AG08396 (cell line): ENCODE data around the gene CACNA2D3.

Experiments
- DNase-seq: peaks from one replicate; pipeline ENCODE4 v3.0.0; 2012; ENCODE audit warnings: low spot score, mixed read lengths

CACNA2D3 gene

DNA sequence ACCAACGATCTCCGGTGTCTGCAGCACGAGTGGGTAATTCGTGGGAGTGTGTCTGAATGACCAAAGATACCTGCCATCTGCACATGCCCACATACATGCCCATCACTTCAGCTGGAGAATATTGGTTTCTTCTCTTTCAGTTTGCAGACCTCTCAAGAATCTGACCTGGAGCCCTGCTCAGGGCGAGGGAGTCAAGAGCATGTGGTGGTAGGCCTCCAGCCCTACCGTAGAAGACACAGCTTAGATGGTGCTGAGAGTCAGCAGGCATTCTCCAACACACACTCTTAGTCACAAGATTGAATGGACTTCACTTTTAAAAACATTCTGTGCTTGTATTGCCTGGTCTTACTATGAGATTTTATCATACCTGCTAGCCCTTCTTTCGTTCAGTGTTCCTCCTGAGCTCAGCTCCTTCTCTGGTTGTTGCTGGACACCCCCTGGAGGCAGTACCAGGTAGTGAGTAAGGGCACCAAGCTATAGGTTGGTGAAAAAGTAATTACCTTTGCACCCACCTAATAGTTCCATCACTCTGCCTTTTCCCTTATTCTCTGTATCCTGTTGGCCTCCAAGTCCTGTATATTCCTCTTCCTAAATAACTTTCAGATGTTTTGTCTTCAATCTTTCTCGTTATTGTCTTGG is 252.0 kb downstream of the CACNA2D3 start:
- no peak for DNase-seq

DNA sequence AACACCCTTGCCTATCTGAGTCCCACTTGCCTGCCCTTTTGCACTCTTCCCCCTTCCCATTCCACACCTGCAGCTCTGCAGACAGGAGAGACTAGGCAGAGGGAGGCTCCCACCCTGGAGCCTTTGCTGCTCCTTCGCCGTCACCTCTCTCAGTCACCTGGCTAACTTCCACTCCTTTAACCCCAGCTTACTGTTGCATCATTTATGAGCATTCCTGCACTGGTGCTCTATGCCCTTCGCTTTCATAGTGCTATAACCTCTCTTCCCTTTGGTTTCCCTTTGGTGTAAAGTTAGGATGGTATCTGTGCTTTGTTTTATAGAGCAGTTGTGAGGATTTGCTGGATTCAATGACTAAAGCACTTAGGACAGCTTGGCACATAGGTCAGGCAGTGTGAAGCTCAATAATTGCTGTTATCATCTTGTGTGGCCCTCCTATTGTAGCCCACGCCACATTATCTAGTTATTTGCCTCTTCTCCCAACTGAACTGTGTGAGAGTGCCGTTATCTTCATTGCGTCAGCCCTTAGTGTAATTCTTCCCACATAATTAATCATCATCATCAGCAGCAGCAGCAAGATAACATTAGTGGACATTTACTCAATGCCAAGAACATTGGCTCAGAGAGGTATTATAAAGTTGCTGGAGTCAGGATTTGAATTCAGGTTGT is 253.9 kb downstream of the CACNA2D3 start:
- DNase-seq = no peak

DNA sequence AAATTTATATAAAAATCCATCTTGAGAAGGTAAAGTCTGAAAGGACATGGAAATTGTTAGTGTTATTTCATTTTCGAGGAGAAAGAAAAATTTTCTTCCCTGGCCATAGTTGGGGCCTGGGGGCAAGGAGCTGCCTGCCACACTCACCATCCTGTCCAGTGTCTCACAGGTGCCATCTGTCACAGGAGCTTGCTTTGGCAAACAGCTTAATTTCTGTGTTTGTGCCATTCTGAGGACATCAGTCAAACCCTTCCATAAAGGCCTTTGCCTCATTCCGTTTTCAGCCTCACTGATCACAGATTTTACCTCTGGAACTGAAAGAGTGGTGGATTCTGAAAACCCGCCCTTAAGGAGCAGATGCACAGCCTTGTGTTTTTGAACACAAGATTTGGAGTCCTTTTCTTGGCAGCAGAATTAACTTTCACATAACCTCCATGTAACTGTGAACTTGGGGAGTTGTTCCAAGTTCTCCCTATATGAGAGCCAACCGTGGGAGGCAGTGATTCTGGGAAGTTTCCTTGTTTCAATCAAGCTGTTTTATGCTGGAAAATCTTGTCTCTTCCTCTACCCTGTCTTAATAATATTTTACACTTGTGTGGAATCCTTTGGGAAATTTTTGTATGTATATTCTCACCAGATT is 254.7 kb downstream of the CACNA2D3 start:
- no peak for DNase-seq

DNA sequence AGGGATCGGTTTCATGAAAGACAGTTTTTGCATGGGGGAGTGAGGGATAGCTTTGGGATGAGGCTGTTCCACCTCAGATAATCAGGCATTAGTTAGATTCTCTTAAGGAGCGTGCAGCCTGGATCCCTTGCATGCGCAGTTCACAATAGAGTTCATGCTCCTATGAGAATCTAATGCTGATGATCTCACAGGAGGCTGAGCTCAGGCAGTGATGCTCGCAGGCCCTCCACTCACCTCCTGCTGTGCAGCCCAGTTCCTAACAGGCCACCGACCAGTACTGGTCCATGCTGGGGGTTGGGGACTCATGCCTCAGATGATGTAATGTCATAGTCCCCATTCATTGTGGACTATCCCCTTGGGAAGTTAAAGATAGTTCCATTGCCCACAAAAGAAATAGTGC is 255.8 kb downstream of the CACNA2D3 start:
- no peak for DNase-seq

DNA sequence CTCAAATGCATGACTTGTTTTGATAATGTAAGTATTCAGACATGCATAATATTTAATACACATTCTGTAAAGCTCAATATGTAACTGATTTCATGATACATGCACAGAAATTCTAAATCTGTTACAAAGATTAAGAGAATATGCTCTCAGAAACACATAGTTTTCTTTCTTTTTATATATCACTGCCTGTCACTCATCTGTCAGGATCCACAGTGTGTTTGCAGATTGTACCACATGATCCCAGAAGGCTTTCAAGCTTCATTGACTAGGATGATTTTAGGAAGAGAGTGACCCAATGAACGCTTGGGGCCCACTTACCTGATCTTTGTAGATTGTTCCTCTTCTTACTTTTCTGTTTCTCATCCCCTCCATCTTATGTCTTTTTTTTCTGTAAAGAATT is 261.9 kb downstream of the CACNA2D3 start:
- no peak for DNase-seq

DNA sequence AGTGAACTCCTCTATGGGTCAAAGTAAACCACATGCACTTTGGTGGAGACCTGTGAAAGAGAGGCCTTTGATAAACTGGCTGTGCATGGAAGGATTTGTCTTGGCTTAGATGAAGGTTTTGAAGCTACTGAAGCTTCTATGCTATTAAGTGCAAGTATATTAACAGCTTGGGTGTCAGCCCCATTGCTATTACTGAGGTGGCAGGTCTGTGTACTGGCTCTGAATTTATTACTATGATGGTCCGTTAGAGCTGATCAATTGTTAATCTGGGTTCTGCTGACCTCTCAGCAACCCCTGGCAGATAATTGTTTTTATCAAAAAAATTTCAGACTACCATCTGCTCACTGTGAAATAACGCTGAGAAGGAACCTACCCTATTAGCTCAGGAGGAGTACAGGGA is 268.2 kb downstream of the CACNA2D3 start:
- DNase-seq = no peak

DNA sequence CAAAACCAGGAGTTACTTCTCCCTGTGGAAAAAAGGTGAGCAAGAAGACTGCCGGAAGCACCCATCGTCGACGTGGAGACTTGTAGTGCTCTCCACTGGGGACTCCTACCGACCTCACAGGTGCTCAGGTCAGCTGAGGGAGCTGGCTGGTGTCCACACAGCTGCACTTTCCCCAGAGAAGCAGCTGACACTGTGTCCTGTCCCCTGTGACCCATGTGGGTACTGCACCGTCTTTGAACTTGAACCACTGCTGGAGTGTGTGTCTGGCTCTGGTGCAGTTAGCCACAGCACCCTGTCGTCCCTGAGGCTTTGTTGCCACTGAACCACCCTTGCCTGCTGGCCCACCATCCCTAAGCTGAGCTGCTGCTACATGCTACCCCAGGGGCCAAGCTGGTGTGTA is 270.8 kb downstream of the CACNA2D3 start:
- DNase-seq = no peak

DNA sequence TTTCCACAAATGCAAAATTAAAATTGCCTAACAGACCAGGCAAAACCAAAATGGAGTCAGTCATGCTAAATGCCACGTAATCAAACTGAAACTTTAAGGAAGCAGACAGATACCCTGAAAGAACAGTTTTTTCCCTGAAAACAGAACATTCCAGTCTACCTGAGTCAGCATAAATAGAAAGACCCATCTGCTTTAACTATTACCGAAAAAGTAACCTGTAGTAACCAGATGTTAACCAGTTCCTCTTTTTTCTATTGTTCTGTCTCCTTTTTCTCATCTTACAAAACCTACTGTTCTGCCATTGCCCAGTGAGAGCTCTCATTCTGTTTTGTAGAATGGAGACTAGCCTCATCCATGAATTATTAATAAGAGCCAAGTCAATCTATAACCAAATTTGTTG is 286.0 kb downstream of the CACNA2D3 start:
- DNase-seq = no peak

DNA sequence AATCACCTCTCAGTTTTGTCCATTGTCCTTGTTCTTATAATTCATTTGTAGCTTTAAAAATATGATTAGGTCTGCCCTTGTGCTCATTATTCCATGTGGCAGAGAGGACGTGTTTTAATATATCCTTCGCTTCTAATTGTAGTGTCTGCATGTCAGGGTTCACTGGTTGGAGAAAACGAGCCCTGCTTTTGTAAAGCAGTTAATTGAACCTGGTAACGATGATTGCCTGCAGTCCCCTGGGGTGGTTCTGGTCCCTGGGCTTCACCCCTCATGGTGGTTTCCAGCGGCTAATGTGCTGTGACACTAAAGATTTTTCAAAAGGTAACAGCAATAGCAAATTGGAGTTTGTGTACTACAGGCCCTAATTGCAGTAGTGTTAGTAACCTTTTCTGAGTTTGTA is 299.6 kb downstream of the CACNA2D3 start:
- no peak for DNase-seq

DNA sequence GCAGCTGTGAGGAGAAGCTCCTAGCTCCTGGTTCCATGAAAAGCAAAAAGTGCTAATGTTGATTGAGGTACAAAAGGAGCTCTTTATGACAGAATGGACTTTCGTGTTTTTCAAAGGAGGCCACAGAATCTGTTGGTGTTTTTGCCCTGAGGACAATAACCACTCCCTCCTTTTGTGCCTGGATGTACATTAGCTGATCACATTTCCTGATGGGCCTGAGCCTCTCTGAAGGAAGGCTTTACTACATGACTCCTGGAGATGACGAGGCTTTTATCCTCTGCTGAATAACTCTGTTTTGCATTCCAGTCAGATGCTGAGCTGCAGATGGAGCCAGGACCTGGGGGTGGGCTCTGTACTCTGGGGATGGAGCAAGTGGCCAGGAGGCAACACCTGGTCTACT is 301.9 kb downstream of the CACNA2D3 start:
- DNase-seq = no peak

DNA sequence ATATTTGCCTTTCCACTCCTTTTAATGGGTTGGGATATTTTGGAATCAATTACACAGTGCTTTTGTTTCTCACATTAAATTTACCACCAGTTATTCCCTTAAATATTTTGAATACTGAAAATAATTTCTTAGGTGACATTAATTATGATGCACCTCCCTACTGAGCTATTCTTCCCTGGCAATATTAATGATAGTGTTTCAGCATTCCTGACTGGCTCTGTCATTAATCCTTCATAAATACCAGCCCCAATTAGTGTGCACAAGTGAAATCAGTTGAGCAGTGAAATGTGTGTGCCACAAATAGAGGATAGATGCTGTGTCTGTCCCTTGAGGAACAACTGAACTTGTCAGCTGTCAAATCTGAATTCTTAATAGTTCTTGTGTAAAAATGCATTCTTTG is 304.0 kb downstream of the CACNA2D3 start:
- no peak for DNase-seq

DNA sequence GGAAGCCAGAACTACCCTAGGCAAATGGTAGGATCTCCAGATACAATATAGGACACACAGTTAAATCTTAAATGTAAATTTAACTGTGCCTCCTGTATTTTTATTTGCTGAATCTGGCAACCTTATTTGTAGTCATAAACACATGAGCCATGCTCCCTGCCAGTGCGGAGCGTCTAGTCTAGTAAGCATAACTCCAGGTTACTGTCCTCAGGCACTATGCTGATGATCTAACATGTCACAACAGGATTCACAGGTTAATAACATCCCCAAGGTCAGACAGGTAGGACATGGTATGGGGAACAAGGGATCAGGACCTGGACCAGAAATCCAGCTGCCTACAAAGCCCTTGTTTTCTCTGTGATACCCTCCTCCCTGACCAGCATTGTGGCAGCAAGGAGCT is 305.1 kb downstream of the CACNA2D3 start:
- DNase-seq = no peak

DNA sequence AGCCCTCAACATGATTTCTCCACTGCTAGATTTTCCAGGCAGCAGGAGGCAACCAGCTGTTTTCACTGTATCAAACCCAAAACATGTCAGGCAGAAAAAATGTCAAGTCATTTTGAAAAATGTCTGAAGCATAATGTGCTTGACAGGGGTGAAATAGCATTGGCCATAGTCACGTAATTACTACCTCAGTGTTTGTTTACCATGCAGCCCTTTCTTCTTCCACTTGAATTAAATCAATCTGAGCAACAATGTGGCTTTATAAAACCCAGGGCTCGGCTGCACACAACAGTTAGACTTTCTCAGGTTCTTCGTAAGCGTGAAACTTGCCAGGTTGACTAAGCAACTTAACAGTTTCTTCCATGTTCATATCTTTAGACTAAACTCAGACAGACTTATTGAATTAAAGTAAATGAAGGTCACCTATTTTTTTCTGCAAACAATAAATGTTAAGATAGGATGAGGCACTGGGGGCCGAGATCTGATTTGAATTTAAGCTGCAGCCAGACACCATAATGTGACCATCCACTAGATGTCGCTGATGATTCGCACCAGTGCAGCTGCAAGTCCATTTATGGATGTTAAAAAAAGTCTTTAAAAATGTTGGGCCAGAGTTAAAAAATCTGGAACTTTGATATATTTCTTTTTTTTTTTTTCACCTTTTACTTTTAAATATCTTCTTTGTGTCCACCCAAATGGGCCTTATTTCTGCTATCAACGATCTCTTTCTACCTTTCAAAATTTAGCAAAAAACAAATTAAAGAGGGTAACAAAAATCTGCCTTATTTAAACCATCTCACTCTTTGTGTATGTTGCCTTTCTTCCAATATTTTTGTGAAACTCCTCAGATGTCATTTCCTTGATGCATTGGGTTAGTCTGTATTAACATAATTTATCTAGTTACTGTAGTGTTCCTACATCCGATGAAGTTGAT is 305.9 kb downstream of the CACNA2D3 start:
- DNase-seq = peak; percentile 69

DNA sequence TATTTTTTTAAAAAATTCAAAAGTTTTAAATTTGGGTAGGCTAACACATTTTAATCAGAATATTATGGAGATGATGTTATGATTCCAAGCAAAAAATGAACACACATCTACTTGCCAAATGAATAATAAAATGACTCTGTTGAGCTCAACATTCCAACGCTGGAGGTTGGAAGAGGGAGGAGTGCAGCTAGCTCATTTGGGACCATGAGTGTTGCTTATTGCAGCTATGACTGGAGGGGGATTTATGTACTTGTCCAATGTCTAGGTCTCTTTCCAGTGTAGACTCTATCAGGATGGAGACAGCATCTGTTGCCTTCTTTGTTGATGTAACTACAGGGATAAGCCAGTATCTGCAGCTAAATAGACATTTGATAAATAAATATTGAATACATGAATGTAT is 310.6 kb downstream of the CACNA2D3 start:
- DNase-seq = no peak

DNA sequence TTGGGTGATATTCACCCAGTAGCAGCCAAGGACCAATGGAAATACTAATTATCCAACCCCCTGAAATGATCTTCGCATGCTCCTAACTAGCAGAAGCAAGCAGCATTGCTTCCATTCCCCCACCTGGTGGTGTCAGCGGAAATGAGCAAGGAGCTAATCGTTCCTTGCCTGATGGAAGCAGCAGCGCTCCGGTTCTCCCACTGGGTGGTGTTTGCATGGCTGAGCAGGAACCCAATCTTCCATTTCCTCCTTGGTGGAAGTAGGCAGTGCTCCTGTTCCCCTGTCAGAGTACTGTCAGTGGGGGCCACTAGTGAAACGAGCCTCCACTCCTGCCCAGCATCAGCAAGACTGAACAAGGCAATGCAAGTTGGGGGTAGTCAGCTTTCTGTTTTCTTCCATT is 311.5 kb downstream of the CACNA2D3 start:
- DNase-seq = no peak

DNA sequence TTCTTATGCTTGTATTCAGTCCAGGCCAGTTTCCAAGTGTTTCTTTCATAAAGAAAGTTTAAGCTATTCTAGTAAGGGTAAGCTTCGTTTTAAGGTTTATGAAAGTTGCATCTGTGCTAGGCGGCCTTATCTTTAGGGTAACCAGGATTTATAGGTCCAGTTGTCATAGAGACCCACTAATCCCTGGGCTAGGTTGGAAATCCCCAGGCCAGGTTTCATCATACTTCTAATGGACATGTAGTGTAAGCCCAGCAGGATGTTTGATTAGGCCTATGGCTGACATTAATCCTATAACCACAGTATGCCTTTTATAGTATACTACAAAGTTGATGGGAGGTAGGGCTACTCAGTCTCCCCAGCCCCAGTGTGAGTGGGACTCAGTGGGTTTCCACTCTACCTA is 312.4 kb downstream of the CACNA2D3 start:
- DNase-seq = no peak

DNA sequence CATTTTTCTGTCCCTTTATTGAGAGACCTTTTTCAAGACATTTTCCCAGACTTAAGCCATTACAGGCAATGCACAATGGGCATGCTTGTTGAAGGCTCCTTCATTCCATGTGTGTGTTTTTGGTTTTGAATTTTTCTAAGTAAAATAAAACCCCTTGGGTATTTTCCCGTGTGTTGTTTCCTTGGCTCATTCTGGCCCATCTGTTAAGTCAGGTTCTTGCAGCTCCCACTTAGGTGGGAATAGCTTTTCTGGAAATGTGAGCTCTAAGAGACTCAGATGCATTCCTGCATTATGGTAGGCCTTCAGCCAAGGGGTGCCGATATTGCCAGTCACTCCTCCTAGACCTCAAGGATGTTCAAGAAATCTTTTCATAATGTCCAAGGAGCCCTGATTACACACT is 314.9 kb downstream of the CACNA2D3 start:
- DNase-seq = no peak

DNA sequence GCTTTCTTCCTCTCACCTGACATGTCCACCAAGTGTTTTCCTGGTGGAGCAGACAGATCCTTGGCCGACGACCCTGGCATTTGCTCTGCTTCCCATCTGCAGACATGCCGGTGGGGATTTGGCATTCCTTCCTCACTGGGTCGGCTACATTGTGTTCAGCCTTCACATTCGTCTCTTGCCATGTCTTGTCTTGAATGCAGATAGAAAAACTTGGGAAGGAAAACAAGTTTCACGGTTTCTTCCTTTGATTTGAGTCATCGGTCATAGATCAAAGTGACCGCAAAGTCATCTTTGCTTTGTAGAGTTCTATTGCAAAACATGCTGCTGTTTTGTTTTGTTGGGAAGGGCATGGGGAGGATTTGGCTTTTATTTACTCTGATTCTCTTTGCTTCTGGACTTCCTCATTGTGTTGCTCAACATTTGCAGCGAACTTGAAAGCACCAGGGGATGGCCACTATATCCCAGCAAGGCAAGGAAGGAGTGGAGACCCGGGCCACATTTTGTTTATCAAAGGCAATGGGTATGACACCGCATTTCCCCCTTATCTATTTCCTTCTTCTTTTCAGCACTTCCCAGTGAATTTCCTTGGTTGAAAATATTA is 321.3 kb downstream of the CACNA2D3 start:
- no peak for DNase-seq

DNA sequence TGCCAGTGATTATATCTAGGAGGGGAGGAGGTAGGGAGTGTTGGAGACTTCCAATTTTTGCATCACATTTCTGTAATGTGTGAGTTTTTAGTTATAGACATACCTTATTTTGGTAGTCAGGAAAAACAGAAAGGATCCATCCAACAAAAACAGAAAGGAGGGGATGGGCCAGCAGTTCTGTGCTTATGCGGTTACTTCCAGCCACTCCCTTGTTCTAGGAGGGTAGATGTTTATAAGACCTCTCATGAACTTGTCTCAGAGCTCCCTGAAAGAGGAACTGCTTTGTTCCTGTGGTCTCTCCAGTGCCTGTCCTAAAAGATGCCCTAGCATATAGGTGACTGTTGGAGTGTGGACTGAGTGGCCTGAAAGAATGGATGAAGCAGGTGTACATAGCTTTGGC is 323.3 kb downstream of the CACNA2D3 start:
- DNase-seq = no peak

DNA sequence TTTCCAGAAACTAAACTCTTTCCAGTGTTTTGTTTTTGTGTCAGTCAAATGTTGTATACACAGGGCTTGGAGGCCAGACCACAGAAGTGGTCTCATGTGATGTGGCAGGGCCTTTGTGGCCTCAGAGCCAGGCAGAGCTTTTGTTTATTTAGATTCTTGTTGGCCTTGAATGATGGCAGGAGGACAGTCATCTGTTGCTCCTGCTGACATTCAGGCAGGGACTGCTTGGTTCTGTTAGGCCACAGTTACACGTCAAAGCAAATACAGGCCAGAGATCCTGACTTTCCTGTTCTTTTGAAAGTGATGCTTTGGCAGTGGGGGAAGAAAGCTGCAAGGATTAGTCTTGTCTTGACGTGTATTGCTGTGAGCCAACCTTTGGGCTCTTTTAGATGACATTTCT is 325.1 kb downstream of the CACNA2D3 start:
- DNase-seq = no peak

DNA sequence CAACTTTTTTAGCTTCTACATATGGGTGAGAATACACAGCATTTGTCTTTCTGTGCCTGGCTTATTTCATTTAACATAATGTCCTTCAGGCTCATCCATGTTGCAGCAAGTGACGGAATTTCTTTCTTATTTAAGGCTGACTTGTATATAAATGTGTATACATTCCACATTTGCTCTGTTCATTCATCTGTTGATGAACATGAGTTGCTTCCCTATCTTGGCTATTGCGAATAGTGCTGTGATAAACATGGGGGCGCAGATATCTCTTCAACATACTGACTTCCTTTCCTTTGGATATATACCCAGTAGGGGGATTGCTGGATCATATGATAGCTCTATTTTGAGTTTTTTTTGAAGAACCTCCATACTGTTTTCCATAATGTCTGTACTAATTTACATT is 332.5 kb downstream of the CACNA2D3 start:
- DNase-seq = no peak

DNA sequence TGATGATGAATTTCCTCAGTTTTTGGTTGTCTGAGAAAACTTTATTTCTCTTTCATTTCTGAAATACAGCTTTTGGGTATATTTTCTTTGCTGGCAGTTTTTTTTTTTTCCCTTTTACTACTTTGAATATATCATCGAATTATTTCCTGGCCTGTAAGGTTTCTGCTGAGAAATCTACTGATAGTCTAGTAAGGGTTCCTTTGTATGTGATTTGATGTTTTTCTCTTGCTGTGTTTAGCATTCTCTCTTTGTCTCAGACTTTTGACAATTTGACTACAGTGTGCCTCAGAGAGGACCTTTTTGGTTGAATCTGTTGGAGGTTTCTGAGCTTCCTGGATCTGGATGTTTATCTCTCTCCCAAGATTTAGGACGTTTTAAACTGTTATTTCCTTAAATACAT is 336.0 kb downstream of the CACNA2D3 start:
- DNase-seq = no peak
